ENCODE data around the gene C12orf50. TPM values are rescaled to one million over a fixed set of nuclear protein-coding genes. Genes with fewer than 3 reads are reported as not detected.

C12orf50 gene
- polyA plus RNA-seq, 2 of the 4 experiments (the other 2 are of a cell fraction) = 0.03 TPM; not detected in 1

- CTCF ChIA-PET = no interaction called here
- FAIRE-seq (no peak), ATAC-seq (no peak), DNase-seq (ENCODE audit: low read depth in 1 of 2, low spot score in 1 of 2) (no peak)
- H3K4me1 ChIP-seq = no peaks in the 10 kb centered on the region
- no peak overlapping the region for H3K4me2 ChIP-seq
- no peak overlapping the region for H3K27ac ChIP-seq
- TF ChIP-seq EP300 (IDR thresholded peaks at IDR 0.05) (no peak), HOXA7 (CRISPR knock-in tag; IDR thresholded peaks at IDR 0.05) (no peak), ZSCAN20 (CRISPR knock-in tag; IDR thresholded peaks at IDR 0.05) (no peak), RARB (CRISPR knock-in tag; IDR thresholded peaks at IDR 0.05) (no peak), HDAC2 (IDR thresholded peaks at IDR 0.05) (no peak), ZNF302 (CRISPR knock-in tag; IDR thresholded peaks at IDR 0.05) (no peak), MAFK (IDR thresholded peaks at IDR 0.05; ENCODE audit: partially characterized antibody) (no peak), BHLHE40 (IDR thresholded peaks at IDR 0.05; ENCODE audit: low read depth, low read length) (no peak), ELK1 (IDR thresholded peaks at IDR 0.05; ENCODE audit: low read depth, low read length) (no peak), FOXS1 (CRISPR knock-in tag; IDR thresholded peaks at IDR 0.05) (no peak), PHF8 (IDR thresholded peaks at IDR 0.05; ENCODE audit: borderline replicate concordance, low read depth) (no peak), NFE2L2 (conservative IDR thresholded peaks at IDR 0.05; ENCODE audit: low read length) (no peak), POLR2A (IDR thresholded peaks at IDR 0.05; ENCODE audit: low read length) (no peak), RFX5 (IDR thresholded peaks at IDR 0.05) (no peak), RAD21 (conservative IDR thresholded peaks at IDR 0.05 in 1 of 2, IDR thresholded peaks at IDR 0.05 in 1 of 2) (no peak), CBX2 (IDR thresholded peaks at IDR 0.05; ENCODE audit: borderline replicate concordance, low read depth) (no peak)
- TF ChIP-seq, protein P1, sequence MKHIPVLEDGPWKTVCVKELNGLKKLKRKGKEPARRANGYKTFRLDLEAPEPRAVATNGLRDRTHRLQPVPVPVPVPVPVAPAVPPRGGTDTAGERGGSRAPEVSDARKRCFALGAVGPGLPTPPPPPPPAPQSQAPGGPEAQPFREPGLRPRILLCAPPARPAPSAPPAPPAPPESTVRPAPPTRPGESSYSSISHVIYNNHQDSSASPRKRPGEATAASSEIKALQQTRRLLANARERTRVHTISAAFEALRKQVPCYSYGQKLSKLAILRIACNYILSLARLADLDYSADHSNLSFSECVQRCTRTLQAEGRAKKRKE (CRISPR knock-in tag; IDR thresholded peaks at IDR 0.05; ENCODE audit: low read depth) = no peak
- TF ChIP-seq, protein P2, sequence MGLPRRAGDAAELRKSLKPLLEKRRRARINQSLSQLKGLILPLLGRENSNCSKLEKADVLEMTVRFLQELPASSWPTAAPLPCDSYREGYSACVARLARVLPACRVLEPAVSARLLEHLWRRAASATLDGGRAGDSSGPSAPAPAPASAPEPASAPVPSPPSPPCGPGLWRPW (IDR thresholded peaks at IDR 0.05) = no peak
- TF ChIP-seq, protein P3, sequence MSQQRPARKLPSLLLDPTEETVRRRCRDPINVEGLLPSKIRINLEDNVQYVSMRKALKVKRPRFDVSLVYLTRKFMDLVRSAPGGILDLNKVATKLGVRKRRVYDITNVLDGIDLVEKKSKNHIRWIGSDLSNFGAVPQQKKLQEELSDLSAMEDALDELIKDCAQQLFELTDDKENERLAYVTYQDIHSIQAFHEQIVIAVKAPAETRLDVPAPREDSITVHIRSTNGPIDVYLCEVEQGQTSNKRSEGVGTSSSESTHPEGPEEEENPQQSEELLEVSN (IDR thresholded peaks at IDR 0.05; ENCODE audit: borderline replicate concordance, low read depth) = no peak
- H3K9me3 ChIP-seq = no peaks in the 10 kb centered on the region
- H3K4me3 ChIP-seq = no peak overlapping the region
- POLR2A ChIA-PET = no interaction called here
- WGBS (ENCODE audit: missing lambda C conversion rate) = 75% methylated on average over 2 of the region's 2 CpGs
These were observed 27.4 kb upstream of the C12orf50 start for GRCh38 chr12:88056571-88056970.

- Histone ChIP-seq H3K9me3 (no peaks in the 10 kb centered on the region), H3K4me3 (no peak overlapping the region), H3K4me2 (no peak overlapping the region), H3K4me1 (no peaks in the 10 kb centered on the region), H3K27ac (no peak overlapping the region)
- peak in 1 of 2 experiments; percentile 71 for DNase-seq (ENCODE audit: low read depth in 1 of 2, low spot score in 1 of 2)
- WGBS (ENCODE audit: missing lambda C conversion rate) = 56% methylated on average over 1 of the region's 1 CpG
- peak; percentile 69 for TF ChIP-seq CTCF (IDR thresholded peaks at IDR 0.05)
- 0 out of 2 replicates have a peak, but pooled peaks have one; percentile 10 for TF ChIP-seq FOSB (CRISPR knock-in tag; IDR thresholded peaks at IDR 0.05)
- TF ChIP-seq RAD21 (conservative IDR thresholded peaks at IDR 0.05 in 1 of 2, IDR thresholded peaks at IDR 0.05 in 1 of 2) = peak; percentile 65 to 76
- TF ChIP-seq SMC3 (IDR thresholded peaks at IDR 0.05) = peak; percentile 34; the same call in 1 of the 3 replicates
- TF ChIP-seq, protein P4, sequence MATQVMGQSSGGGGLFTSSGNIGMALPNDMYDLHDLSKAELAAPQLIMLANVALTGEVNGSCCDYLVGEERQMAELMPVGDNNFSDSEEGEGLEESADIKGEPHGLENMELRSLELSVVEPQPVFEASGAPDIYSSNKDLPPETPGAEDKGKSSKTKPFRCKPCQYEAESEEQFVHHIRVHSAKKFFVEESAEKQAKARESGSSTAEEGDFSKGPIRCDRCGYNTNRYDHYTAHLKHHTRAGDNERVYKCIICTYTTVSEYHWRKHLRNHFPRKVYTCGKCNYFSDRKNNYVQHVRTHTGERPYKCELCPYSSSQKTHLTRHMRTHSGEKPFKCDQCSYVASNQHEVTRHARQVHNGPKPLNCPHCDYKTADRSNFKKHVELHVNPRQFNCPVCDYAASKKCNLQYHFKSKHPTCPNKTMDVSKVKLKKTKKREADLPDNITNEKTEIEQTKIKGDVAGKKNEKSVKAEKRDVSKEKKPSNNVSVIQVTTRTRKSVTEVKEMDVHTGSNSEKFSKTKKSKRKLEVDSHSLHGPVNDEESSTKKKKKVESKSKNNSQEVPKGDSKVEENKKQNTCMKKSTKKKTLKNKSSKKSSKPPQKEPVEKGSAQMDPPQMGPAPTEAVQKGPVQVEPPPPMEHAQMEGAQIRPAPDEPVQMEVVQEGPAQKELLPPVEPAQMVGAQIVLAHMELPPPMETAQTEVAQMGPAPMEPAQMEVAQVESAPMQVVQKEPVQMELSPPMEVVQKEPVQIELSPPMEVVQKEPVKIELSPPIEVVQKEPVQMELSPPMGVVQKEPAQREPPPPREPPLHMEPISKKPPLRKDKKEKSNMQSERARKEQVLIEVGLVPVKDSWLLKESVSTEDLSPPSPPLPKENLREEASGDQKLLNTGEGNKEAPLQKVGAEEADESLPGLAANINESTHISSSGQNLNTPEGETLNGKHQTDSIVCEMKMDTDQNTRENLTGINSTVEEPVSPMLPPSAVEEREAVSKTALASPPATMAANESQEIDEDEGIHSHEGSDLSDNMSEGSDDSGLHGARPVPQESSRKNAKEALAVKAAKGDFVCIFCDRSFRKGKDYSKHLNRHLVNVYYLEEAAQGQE (IDR thresholded peaks at IDR 0.05) = no peak
- no peak for FAIRE-seq
- POLR2A ChIA-PET = no interaction called here
- CTCF ChIA-PET = interaction anchor here (0.6 kb wide), 1 partner anchor 13 kb away, joined by 4 read pairs; no protein-coding TSS in a partner anchor
- peak; percentile 98 for ATAC-seq
These were observed 23.5 kb upstream of the C12orf50 start for GRCh38 chr12:88052686-88053085.

All from A549 (cell line).